HUES6 (cell line): ENCODE measurements around the gene TPGS1.
A peak's percentile ranks its signal among the peaks of the same experiment; 100 is the strongest.

Source experiments
- H3K27ac ChIP-seq: 2 replicates; pipeline ENCODE4 v1.7.0; 2013; ENCODE audit warnings: low read depth, mild to moderate bottlenecking, low read length, inconsistent platforms
- H3K27me3 ChIP-seq: 2 replicates; pipeline ENCODE4 v1.6.1; 2013; ENCODE audit warnings: low read length; ENCODE audit not compliant: control insufficient read depth, insufficient read depth
- H3K36me3 ChIP-seq: 2 replicates; pipeline ENCODE4 v1.6.1; 2013; ENCODE audit warnings: low read length; ENCODE audit not compliant: control insufficient read depth, insufficient read depth
- H3K4me1 ChIP-seq: 2 replicates; pipeline ENCODE4 v1.6.1; 2013; ENCODE audit warnings: low read length; ENCODE audit not compliant: control insufficient read depth, insufficient read depth
- H3K4me3 ChIP-seq: 2 replicates; pipeline ENCODE4 v1.5.1; 2013; ENCODE audit warnings: low read depth, low read length
- H3K9ac ChIP-seq: one replicate; pipeline ENCODE4 v1.6.1; 2013; ENCODE audit warnings: mild to moderate bottlenecking, low read length
- H3K9me3 ChIP-seq: 2 replicates; pipeline ENCODE4 v1.6.1; 2013; ENCODE audit warnings: low read depth, low read length; ENCODE audit not compliant: control insufficient read depth, insufficient read depth

Gene TPGS1

DNA sequence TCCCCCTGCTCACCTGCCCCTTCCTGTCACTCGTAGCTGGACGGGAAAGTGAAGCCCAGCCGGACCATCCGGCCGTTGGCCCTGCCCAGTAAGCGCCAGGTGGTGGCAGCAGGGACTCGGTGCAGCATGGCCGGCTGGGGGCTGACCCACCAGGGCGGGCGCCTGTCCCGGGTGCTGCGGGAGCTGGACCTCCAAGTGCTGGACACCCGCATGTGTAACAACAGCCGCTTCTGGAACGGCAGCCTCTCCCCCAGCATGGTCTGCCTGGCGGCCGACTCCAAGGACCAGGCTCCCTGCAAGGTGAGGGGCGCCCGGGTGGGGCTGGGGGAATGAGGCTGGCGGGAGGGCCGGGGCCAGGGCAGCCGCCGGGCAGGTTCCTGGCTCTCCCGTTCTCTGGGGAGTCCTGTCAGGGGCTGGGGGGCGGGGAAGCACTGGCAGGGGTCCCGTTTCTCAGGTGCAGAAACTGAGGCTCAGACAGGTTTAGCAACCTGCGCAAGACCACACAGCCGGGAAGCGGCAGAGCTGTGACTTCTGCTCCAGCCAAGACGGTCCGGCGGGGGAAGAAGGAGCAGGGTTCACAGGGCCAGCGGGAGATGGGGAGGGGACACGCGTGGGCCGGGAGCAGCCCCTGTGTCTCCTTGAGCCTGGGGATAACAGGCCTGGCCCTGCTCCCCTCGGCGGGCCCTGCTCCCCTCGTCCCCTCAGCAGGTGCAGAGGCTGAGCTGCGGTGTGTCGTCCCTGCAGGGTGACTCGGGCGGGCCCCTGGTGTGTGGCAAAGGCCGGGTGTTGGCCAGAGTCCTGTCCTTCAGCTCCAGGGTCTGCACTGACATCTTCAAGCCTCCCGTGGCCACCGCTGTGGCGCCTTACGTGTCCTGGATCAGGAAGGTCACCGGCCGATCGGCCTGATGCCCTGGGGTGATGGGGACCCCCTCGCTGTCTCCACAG, 41.9 kb downstream of the TPGS1 start:
- Histone ChIP-seq H3K4me1 (peaks cover 1% of the 10 kb centered on the region; the same call in 1 of the 2 replicates), H3K27ac (no peak overlapping the region), H3K27me3 (peaks cover 2% of the 10 kb centered on the region; the same call in 1 of the 2 replicates), H3K9me3 (no peaks in the 10 kb centered on the region), H3K4me3 (no peak overlapping the region), H3K36me3 (no peaks in the 10 kb centered on the region), H3K9ac (no peak overlapping the region)

DNA sequence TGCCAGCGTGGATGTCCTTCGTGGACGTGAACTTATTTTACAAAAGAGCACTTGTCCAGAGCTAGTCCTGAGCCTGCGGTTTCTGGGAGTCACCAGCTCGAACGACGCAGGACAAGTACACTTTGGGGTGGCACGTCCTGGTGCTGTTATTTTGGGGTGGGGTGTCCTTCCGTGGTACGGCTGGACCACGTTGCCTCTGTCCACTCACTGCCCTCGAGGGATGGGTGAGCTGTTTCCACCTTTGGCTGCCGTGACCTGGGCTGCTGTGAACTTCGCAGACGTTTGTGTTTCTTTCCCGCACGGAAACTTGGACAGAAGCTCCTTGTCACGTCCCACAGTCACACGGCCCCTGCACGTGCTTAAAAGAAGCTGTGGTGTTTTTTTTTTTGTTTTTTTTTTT, 47.5 kb downstream of the TPGS1 start:
- no peak overlapping the region for H3K9ac ChIP-seq
- H3K27me3 ChIP-seq, result peaks cover 2% of the 10 kb centered on the region; the same call in 1 of the 2 replicates
- H3K27ac ChIP-seq, result no peak overlapping the region
- 0 out of 2 replicates have a peak, but pooled peaks cover 2% of the 10 kb centered on the region for H3K4me1 ChIP-seq
- H3K4me3 ChIP-seq, result no peak overlapping the region
- no peaks in the 10 kb centered on the region for H3K9me3 ChIP-seq
- no peaks in the 10 kb centered on the region for H3K36me3 ChIP-seq

- peaks cover 2% of the 10 kb centered on the region; the same call in 1 of the 2 replicates for H3K27me3 ChIP-seq
- no peak overlapping the region for H3K27ac ChIP-seq
- H3K4me3 ChIP-seq, result no peak overlapping the region
- 0 out of 2 replicates have a peak, but pooled peaks cover 2% of the 10 kb centered on the region for H3K4me1 ChIP-seq
- H3K9me3 ChIP-seq, result no peaks in the 10 kb centered on the region
- no peaks in the 10 kb centered on the region for H3K36me3 ChIP-seq
- no peak overlapping the region for H3K9ac ChIP-seq
Observed at GRCh38 chr19:555474-555808, 48.1 kb downstream of the TPGS1 start.

- no peak overlapping the region for H3K27ac ChIP-seq
- H3K9ac ChIP-seq, result no peak overlapping the region
Observed at GRCh38 chr19:556611-557382, 49.5 kb downstream of the TPGS1 start.

GRCh38 chr19:558770-559439, 51.6 kb downstream of the TPGS1 start:
- H3K27ac ChIP-seq, result no peak overlapping the region
- peaks cover 11% of the 10 kb centered on the region; the same call in 1 of the 2 replicates for H3K9me3 ChIP-seq
- no peaks in the 10 kb centered on the region for H3K36me3 ChIP-seq
- no peak overlapping the region for H3K4me3 ChIP-seq
- H3K9ac ChIP-seq, result no peak overlapping the region
- H3K4me1 ChIP-seq, result 0 out of 2 replicates have a peak, but pooled peaks cover 2% of the 10 kb centered on the region
- H3K27me3 ChIP-seq, result no peaks in the 10 kb centered on the region

More at GRCh38 chr19:556611-557382, 49.5 kb downstream of the TPGS1 start:
- Histone ChIP-seq H3K4me1 (0 out of 2 replicates have a peak, but pooled peaks cover 2% of the 10 kb centered on the region), H3K4me3 (no peak overlapping the region), H3K9me3 (peaks cover 2% of the 10 kb centered on the region; the same call in 1 of the 2 replicates), H3K36me3 (no peaks in the 10 kb centered on the region), H3K27me3 (no peaks in the 10 kb centered on the region)

GRCh38 chr19:560121-560520, 52.8 kb downstream of the TPGS1 start:
- no peaks in the 10 kb centered on the region for H3K36me3 ChIP-seq

DNA sequence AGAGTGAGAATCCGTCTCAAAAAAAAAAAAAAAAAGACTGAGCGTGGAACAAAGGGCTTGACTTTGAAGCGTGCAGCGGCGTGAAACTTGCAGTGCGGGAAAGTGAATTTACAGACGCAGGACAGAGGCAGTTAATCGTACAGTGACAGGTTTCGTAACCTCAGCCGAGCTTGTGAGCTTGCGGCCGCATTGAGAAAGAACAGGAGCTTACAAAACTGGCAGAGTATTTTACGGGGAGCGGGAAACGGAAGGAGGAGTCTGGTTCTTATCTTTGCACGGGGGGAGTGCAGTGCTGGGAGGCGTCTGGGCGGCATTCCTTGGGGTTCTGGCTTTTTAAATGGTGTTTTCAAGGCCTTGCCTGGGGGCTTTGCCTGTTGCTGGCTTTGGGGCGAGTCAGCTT, 59.1 kb downstream of the TPGS1 start:
- Histone ChIP-seq H3K9ac (no peak overlapping the region), H3K9me3 (peaks cover 13% of the 10 kb centered on the region; the same call in 1 of the 2 replicates), H3K4me1 (no peaks in the 10 kb centered on the region; the same call in 1 of the 2 replicates), H3K4me3 (no peak overlapping the region), H3K36me3 (no peaks in the 10 kb centered on the region), H3K27me3 (no peaks in the 10 kb centered on the region), H3K27ac (peak overlapping the region; percentile 26; the same call in 1 of the 2 replicates)

More at GRCh38 chr19:560121-560520, 52.8 kb downstream of the TPGS1 start:
- no peak overlapping the region for H3K9ac ChIP-seq
- no peak overlapping the region for H3K4me3 ChIP-seq
- H3K4me1 ChIP-seq, result 0 out of 2 replicates have a peak, but pooled peaks cover 2% of the 10 kb centered on the region
- peaks cover 11% of the 10 kb centered on the region; the same call in 1 of the 2 replicates for H3K9me3 ChIP-seq
- no peaks in the 10 kb centered on the region for H3K27me3 ChIP-seq
- no peak overlapping the region for H3K27ac ChIP-seq

DNA sequence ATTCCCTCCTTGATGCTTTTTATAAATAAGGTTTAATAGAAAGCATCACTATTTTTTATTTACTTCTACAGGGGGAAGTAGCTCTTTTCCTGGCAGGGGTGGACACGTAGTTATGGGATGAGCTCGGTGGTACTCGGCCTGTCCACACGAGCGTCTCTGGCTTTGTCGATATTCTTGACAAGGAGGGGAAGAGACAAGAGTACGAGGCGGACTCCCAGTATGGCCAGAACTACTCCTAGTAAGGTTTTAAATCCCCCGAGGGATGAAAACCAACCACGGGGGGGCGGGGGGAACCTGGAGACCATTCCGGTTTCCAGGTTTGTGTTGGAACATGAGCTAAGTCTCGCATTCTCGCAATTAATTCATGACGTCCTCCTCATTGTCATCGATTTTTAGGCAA, 59.5 kb downstream of the TPGS1 start:
- peaks cover 13% of the 10 kb centered on the region; the same call in 1 of the 2 replicates for H3K9me3 ChIP-seq
- no peaks in the 10 kb centered on the region; the same call in 1 of the 2 replicates for H3K4me1 ChIP-seq
- no peaks in the 10 kb centered on the region for H3K27me3 ChIP-seq
- no peaks in the 10 kb centered on the region for H3K36me3 ChIP-seq
- H3K4me3 ChIP-seq, result no peak overlapping the region
- H3K9ac ChIP-seq, result no peak overlapping the region
- peak overlapping the region; percentile 26; the same call in 1 of the 2 replicates for H3K27ac ChIP-seq

GRCh38 chr19:567296-567900, 60.1 kb downstream of the TPGS1 start:
- Histone ChIP-seq H3K9ac (no peak overlapping the region), H3K4me3 (no peak overlapping the region), H3K36me3 (no peaks in the 10 kb centered on the region), H3K27me3 (no peaks in the 10 kb centered on the region), H3K4me1 (no peaks in the 10 kb centered on the region; the same call in 1 of the 2 replicates), H3K27ac (no peak overlapping the region), H3K9me3 (peaks cover 10% of the 10 kb centered on the region; the same call in 1 of the 2 replicates)
